Measurements from ENCODE around the gene ANO4.

DNA sequence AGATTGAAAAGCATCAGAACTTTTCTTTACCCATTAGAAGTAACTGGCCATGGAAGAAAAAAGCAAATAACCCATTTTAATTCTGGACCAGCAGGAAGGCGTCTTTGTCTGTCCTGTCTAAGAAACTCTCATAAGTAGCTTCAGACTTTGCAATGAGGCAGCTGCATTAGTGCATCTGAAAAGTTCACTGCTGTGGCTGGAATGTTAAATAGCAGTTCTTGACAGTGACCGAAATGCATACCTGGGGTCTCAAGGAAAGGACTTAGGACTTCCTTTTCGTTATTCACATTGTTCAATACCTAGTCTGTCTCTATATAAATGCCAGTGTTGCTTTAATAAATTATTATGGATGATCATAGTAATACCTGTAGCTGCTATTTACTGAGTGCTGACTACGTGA, 125.9 kb downstream of the ANO4 start:
- no peak for TF ChIP-seq ZFP3 (CRISPR knock-in tag; IDR thresholded peaks at IDR 0.05)
- no peak for TF ChIP-seq ESRRG (CRISPR knock-in tag; IDR thresholded peaks at IDR 0.05)
- TF ChIP-seq, protein P1, sequence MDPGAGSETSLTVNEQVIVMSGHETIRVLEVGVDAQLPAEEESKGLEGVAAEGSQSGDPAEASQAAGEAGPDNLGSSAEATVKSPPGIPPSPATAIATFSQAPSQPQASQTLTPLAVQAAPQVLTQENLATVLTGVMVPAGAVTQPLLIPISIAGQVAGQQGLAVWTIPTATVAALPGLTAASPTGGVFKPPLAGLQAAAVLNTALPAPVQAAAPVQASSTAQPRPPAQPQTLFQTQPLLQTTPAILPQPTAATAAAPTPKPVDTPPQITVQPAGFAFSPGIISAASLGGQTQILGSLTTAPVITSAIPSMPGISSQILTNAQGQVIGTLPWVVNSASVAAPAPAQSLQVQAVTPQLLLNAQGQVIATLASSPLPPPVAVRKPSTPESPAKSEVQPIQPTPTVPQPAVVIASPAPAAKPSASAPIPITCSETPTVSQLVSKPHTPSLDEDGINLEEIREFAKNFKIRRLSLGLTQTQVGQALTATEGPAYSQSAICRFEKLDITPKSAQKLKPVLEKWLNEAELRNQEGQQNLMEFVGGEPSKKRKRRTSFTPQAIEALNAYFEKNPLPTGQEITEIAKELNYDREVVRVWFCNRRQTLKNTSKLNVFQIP (CRISPR knock-in tag; IDR thresholded peaks at IDR 0.05; ENCODE audit: borderline replicate concordance, low read depth) = no peak
- TF ChIP-seq ISL1 (CRISPR knock-in tag; IDR thresholded peaks at IDR 0.05) = no peak
- no peak for TF ChIP-seq ZNF70 (CRISPR knock-in tag; IDR thresholded peaks at IDR 0.05)
- TF ChIP-seq RARB (CRISPR knock-in tag; IDR thresholded peaks at IDR 0.05) = no peak
